Thyroid gland (tissue), 4 donors: Measurements from ENCODE around the gene POLDIP2.
A peak's percentile ranks its signal among the peaks of the same experiment; 100 is the strongest.

Experiments
- POLR2A ChIP-seq, 2 donors: fragments of 450-650 bp; IDR thresholded peaks; one replicate each; pipeline ENCODE4 v1.6.1; 2017; ENCODE audit warnings: antibody characterized with exemption in 2 of 2, mild to moderate bottlenecking in 2 of 2, moderate library complexity in 1 of 2
- TF ChIP-seq, protein P1 (sequence below), 6 experiments: fragments of 200-600 bp in 3 of 6; fragments of 450-650 bp in 3 of 6; sonication (generic) in 3 of 6; IDR thresholded peaks; one replicate each; pipeline ENCODE4 v1.5.1; 2016 to 2019; ENCODE audit warnings: antibody characterized with exemption in 6 of 6, mild to moderate bottlenecking in 2 of 6, inconsistent platforms in 1 of 6, moderate library complexity in 1 of 6

DNA sequence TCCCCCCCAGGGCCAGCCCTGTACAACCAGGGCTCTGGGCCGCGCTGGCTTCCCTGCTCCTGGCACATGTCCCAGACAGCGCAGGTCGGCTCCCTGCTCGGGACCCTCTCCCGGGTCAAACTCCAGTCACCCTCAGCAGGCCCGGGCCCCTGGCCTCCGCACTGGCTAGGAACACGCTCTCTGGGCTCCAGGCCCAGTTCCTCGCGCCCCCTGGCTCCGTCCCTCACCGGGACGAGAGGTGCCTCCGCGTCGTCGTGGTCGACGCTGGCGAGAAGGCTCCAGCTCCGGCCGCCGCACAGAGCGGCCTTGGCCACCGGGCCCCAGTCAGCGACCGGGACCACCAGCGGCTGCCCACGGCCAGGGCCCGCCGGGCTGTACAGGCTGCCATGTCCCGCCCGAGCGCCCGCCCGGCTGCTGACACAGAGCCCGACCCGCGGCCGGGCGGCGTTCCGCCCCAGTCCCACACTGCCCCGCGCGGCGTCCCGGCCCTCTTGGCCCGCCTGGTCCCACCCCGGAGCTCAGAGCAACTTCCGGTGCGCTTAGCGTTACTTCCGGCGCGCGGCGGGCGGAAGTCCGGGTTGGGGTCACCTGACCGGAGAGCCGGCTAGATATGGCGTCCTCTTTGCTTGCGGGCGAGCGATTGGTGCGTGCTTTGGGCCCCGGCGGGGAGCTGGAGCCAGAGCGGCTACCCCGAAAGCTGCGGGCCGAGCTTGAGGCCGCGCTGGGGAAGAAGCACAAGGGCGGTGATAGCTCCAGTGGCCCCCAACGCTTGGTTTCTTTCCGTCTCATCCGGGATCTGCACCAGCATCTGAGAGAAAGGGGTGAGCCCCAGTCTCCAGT is at the start of gene POLDIP2:
- TF ChIP-seq, protein P1, sequence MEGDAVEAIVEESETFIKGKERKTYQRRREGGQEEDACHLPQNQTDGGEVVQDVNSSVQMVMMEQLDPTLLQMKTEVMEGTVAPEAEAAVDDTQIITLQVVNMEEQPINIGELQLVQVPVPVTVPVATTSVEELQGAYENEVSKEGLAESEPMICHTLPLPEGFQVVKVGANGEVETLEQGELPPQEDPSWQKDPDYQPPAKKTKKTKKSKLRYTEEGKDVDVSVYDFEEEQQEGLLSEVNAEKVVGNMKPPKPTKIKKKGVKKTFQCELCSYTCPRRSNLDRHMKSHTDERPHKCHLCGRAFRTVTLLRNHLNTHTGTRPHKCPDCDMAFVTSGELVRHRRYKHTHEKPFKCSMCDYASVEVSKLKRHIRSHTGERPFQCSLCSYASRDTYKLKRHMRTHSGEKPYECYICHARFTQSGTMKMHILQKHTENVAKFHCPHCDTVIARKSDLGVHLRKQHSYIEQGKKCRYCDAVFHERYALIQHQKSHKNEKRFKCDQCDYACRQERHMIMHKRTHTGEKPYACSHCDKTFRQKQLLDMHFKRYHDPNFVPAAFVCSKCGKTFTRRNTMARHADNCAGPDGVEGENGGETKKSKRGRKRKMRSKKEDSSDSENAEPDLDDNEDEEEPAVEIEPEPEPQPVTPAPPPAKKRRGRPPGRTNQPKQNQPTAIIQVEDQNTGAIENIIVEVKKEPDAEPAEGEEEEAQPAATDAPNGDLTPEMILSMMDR (IDR thresholded peaks at IDR 0.05): peak in 1 of 6 experiments; percentile 4
- peak; percentile 40 to 86 for TF ChIP-seq POLR2A (IDR thresholded peaks at IDR 0.05)
